Stimulated activated CD4-positive, alpha-beta T cell treated with anti-CD3 and anti-CD28 coated beads, Interleukin-1b, Interleukin-23, amount 100 ng/mL, for 24 hours (primary cell): Measurements from ENCODE around the gene MAGI1.
"Not testable (repeated sequence)": the region's sequence is repeated elsewhere in the genome, so short reads cannot be mapped to it uniquely, and the experiment has no call there.

Experiments
- DNase-seq, 4 experiments: peaks; one replicate each; pipeline ENCODE4 v3.0.0-alpha.2; 2020; ENCODE audit warnings: low read depth in 4 of 4, low spot score in 1 of 4

Gene MAGI1

DNA sequence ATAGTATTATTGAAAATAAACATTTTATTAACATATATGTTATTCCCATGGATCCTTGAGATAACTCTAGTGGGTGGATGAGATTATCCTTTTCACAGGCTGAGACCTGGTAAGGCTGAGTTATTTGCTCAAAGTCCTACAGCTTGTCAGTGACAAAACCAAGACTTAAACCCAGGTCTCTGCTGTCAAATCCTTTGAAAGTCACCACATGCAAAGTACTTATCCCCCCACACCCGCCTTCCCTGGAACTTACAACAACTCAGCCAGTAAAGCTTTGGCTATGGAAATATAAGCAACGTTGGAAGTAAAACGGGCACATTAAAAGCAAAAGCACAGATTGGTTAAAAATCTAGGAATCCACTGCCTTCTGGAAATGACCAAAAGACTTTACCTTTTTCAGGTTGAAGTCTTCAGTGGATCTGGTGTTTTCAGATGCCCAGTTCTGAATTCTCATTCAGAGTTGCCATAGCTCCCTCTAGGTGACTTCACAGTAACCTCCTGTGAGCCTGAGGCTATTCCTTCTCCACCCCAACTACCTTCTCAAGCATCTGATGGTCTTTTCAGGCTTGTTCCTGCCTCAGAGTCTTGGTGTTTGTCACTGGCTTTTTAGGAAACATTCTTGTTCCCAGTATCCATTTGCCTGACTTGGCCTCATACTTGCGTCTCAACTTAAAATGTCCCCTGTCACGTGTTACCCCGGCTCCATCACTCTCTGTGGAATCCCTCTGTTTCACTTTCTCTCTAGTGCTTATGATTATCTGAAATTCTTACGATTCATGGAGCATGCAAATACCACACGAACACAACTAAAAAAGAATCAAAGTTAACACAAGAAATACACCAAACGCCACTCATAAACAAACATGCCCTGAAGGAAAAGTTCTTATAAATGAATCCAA is 131.2 kb downstream of the MAGI1 start:
- DNase-seq, result no peak

DNA sequence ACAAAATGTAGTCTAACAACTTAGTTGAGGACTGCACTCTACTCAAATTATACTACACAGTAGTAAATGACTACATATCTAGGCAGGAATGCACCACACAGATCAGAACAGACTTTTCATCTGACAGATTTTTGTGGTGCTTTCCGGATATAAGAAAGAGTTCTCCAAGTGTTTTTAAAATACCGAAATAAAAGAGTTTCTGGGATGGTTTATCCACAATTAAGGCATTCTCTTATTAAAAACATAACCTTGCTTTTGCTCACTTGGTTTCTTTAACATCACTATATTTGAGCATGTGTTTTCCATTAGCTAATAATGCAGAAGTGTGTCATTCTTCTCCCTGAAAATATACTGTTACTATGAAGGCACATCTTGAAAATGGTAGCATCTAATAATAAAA is 132.9 kb downstream of the MAGI1 start:
- no peak for DNase-seq

DNA sequence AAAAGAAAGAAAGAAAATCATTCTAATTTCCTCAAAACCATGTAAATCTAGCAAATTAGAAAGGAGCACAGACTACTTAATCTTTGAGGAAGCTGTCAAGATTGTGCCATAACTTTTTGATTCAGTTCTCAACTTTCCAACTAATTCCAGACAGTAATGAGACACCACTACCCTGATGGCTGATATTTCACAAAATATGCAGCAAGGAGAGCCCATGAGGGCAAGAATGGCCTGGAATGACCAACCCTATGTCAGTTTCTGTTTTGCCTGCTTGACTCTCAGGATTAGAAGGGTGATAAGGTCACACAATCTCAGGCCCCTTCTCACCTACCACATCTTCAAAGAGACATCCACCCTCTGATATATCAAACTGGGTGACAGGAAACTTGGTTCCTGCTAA is 134.7 kb downstream of the MAGI1 start:
- no peak for DNase-seq

DNA sequence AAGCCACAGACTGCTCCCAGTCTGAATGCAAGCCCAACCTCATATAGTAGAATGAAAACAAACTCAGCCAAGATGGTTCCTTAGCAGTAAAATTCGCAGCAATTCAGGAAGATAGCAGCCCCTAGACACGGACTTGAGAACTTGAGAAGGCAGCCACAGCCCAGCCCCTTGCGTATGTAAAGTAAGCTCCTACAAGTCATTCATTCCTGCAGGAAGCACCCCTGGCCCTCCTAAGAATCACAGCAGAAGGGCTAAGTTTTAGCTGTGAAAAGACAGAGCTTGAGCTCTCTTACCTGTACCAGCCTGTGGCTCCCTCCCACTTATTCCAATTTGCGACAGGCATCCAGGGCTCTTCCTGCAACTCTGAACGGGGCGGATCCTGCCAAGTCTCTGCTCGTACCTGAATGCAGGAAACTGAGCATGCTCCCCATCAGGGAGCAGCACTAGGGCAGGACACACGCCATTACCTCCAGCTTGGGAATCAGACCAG is 136.4 kb downstream of the MAGI1 start:
- DNase-seq, result no peak

DNA sequence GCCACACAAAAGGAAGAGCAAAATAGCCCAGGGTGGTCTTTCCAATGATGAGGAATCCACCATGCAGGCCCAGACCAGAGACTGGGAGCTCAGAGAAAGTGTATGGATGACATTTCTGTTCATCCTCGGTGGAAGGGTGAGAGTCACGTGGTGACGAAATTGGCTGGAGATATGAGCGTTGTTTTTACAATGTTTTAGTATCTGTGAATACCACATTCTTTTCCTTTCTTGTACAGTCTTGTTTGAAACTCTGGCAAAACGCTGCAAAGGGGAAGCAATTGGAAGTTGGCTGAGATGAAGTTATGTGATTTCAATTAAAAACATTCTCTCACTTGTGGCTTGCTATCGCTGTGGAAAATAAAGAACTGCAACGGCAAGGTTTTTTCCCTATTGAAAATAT is 137.5 kb downstream of the MAGI1 start:
- no peak for DNase-seq

DNA sequence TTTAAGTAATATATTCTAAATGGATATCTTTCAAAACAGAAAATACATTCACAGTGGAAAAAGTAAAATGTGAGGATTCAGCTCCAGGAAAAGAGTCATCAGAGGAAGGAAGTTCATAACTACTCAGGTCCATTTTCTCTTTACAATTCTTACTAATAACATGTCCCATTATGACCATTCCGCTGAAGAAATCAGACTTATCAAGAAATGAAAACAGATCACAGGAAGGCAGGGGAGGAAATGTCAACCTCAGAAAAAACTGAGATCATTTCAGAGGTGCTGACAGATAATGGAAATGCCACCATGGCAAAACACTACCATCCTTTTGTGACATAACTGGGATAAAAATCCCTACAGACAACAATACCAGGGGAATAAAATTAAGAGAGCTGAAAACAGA is 139.5 kb downstream of the MAGI1 start:
- no peak for DNase-seq

DNA sequence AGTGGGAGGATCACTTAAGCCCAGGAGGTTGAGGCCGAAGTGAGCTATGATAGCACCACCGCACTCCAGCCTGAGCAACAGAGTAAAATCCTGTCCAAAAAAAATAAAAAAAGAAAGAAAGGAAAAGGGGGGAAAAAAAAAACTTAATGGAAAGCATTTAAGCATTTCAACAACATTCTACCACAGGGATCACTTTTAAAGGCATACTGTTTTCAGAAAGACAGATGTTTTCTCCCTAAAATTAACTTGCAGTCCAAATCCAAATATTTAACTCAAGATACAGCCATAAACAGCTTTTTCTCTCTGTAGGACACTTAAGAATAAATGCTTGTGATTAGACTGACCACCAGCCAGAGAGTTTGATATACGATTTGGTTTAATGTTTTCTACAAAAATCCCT is 141.0 kb downstream of the MAGI1 start:
- DNase-seq, result no peak

DNA sequence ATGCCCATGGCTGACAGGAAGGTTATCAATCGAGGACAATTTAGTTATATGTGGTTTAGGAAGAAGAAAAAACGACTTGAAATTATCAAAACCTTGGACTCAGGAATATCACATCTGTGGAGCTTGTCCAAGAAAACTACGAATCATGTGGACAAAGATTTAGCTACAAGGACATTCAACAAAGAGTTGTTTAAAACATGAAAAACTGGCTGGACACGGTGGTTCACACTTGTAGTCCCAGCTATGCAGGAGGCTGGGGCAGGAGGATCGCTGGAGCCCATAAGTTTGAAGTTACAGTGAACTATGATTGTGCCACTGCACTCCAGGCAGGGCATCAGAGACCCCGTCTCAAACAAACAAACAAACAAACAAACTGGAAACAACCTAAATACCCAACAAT is 142.4 kb downstream of the MAGI1 start:
- DNase-seq, result no peak

DNA sequence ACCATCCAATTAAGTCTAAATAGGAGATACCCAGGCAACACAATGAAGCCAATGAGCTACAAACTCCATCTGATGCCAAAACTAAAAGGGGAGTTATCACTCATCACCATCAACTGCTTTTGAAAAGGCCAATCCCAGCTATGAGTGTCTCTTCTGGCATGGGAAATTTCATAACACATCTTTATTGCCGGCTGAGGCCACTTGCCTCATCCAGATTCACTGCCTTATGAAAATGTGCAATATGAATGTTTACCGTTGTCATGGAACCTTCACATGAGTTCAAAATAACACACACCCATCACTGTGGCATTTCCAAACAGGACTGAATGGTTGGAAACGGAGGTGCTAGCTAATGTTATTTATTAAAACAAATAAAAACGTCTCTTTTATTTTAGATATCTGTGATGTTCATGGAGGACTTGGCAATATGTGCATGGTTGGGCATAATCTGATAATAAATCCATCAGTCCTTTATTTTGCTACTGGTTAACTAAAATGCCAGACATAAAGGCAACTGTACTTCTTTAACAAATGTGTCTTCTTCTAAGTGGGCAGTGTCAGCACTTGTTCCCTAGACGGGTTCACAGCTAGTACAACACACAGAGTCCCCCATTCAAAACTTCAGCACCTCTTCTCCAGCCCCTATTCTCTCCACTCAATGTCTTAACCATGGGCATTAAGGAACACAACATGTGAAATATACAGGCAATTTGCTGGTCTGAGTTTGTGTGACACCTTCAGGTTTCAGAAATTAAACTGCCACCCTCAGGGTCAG is 143.9 kb downstream of the MAGI1 start:
- DNase-seq, result no peak

DNA sequence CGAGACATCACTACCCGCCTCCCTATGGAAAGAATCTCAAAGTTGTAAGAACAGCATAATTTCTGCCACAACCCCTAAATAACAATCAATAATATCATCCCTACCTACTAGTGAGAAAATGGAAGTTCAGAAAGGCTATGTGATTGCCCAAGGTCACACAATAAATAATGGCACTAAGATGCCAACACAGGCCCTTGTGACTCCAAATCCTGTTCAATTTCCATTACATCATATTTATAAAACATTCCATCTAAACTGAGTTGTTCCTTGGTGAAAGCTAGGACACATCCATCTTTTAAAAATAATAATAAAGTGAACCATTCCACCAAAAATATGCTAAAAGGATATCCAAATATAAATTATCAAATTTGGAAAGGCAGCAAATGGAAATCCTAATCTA is 144.6 kb downstream of the MAGI1 start:
- DNase-seq, result no peak

DNA sequence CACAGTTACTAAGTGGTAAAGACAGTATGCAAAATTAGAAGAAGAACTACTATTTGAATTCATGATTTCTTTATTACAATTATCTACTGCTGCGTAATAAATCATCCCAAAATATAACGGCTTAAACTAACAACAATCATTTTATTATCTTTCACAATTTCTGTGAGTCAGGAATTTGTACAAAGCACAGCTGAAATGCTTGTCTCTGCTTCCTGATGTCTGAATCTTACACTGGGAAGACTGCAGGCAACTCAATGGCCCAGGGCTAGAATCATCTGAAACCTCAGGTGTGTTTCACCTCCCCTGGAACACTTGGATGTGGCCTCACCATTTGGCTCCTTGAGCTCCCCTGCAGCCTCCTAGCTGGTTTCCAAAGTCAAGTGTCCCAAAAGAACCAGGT is 145.1 kb downstream of the MAGI1 start:
- DNase-seq, result no peak

DNA sequence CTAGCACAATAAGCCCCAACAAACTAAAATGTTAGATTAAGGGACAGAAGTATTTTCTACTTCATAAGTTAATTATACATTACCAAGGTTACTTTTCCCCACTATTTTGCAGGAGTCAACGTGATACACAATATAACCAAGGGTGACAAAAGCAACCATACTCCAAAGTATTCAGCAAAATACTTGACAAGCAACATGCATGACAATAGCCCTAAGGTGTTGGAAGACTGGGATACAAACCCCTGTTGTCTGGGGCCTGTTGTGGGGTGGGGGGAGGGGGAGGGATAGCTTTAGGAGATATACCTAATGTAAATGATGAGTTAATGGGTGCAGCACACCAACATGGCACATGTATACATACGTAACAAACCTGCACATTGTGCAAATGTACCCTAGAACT is 147.2 kb downstream of the MAGI1 start:
- DNase-seq, result not testable (repeated sequence)

DNA sequence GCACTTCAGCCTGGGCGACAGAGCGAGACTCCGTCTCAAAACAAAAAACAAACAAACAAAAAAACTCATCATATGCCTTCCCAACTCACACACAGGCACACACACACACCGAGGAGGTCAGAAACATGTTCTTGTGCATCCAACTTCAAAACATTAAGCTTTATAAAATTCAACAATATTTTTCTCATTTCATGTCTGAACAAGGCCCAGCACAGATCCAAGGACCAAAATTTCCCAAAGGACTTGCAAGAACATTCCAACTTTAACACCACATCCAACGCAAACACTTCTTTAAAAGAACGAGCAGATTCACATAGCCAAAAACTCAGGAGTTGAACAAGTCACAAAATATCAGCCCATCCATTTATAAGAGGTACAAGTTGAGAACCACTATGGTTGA is 148.4 kb downstream of the MAGI1 start:
- no peak for DNase-seq

DNA sequence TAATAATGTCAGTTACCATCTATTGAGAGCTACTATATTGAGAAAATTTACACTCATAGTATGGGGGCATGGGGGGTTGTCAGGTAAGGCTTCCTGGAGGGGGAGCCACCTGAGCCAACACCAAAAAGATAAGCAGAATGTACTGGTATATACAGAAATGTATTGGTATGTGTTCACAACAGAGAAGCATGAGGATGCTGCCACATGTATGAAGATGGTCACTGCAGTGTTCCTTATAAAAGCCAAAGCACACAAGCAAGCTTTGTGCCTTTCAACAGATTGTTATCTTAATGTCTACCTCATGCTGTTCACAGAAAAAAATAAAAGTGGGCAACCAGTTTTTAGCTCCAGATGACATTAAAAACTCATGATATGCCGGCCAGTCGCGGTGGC is 149.0 kb downstream of the MAGI1 start:
- no peak for DNase-seq

DNA sequence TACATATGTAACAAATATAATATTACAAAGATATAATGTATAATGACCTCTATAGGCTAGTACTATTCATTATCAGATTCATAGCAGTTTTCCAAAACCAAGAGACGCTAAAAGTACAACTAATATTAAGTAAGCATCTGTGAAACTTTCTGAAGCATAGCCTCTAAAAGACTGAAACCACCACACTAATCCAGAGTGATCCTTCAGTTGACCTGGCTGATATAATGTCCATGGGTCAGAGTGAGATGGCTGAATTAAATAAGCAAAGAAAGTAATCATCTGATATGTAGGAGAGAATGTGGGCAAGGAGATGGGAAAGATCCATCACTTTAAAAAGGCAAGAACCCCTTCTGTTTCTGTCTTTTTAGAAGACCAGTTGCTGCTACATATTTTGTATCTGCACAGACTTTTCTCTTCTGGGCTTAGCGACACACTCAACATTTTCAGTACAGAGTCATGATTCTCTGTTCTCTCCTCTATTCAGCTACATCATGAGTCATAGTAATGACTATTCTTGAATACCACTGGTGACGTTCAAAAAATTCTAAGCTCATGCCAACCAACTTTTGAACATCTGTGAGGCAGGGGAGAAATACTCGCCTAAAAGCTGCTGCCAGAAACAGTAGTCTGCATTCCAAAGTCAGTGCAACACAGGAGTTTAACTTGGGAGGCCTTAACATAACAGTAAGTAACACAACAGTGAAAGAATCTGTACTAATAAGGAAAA is 149.6 kb downstream of the MAGI1 start:
- no peak for DNase-seq

DNA sequence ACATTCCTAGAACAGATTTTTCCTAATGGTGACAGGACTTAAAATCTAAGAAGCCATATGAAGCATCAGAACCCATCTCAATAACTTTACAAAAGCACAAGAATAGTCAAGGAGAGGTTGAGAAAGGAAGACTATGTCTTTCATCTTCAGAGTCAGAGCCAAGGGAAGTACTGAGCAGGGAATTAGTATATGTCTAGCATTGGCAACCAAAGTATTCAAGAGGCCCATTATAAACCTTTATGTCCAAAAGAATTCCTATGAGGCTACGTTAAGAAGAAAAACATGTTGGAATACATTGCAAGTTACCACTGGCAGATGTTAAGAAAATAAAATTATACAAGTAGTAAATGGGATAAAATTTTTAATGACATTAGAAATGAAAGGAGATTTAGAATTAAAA is 150.5 kb downstream of the MAGI1 start:
- no peak for DNase-seq

DNA sequence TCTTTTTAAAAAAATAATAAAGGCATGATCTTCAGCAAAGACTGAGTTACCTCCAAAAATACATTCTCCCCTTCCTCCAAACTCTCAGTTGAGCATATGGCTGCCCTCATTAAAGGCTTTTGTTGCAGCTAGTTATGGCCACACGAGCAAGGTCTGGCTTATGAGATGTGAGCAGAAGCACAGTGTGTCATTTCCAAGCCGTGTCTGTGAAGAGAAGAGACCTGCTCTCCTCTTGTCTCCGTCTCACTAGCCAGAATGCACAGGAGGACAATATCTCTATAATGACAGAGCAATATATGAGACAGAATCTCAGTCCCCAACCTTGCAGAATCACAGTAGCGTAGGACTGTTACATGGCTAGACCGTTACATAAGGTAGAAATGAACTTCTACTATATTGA is 152.3 kb downstream of the MAGI1 start:
- no peak for DNase-seq

DNA sequence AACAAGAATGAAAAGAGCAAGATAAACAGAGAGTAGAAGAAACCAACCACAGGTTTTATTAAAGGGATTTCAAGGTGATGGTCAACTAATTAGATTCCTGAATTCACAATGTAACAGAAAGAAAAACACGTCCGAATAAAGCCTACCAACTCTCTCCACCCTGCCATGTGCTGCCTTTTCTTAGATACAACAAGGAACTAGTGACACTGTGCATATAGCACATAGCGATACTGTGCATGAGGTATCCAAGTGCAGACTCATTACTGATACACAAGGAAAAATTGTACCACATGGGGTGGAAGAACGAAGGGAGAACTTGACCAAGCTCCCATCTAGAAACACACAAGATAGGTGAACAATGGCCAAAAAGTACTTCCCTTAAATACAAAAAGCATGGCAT is 154.6 kb downstream of the MAGI1 start:
- DNase-seq, result no peak

DNA sequence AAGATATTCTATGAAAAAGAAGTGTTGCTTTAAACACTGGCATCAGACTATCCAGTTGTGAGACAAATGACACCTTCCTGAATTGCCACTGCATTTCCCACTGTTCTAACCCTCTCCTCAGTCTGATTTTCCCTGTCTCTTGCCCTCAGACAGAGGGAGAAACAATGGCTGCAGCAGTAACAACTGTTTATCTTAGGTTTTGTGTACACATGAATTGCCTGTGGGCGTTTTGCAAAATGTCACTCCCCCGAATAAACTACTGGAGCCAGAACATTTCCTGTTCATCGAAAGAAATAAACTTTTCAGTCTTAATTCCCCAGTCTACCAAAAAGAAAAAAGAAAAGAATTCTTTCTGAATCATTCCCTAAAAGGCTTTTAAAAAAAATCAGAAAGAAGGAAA is 155.1 kb downstream of the MAGI1 start:
- DNase-seq, result no peak

DNA sequence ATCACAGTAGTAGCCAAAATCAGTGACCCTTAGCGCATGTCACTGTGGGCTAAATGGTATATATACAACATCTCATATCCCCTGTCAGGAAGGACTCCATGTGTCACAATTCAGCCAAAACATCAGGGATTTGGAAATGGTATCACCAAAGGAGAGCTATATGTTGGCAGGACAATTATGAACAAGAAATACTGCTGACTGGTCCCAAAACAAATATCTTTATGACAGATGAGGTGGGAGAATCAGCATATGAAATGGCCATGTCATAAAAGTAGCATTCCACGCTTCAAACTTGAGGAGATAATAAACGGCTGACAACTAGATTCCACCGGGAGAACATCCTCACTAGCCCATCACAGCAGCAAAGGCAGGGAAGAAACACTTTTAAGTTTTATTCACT is 158.4 kb downstream of the MAGI1 start:
- no peak for DNase-seq

DNA sequence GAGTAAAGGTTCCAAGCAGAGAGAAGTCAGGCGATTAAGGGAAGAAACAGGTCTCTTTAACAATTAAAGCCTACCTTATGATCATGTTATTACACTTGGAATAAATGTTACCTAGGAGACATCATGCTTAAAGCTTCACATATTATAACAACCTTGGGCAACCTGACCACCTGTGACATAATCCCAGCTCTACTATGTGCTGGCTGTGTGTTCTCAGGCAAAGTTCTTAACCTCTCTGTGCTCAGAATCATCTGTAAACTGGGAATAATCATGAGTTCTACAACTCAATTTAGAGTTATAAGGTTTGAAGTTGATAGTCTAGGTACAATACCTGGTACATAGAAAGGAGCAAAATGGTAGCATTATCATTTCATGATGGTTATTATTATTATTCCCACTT is 159.3 kb downstream of the MAGI1 start:
- no peak for DNase-seq

DNA sequence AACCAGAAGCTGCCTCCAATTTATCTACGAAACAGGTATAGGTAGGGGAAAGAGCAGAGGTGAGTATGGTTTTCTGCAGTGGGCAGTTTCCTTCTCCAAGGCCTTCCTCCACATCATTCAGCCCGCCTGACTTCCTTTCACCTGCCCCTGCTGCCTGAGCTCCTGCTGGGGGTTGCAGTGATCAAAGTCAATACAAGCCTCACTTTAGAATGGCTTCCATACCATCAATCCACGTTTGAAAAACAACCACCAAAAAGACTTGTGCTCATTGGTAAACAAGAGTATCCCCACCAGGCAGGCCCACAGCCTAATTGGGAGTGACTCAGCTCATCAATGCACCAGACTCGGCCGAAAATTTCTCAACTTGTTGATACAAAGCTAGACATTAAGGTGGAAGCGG is 159.9 kb downstream of the MAGI1 start:
- DNase-seq, result no peak
